Activated CD8-positive, alpha-beta memory T cell treated with anti-CD3 and anti-CD28 coated beads for 1 hour (primary cell): ENCODE results near the gene PRSS27.

Experiments
- DNase-seq, 2 donors: peaks; one replicate each; pipeline ENCODE4 v3.0.0-alpha.2; 2020; ENCODE audit warnings: low read depth in 1 of 2; ENCODE audit errors: extremely low read depth in 1 of 2

The PRSS27 gene

GRCh38 chr16:2720064-2720457 lies at the start of gene PRSS27:
Gene PRSS27 (minus strand): TSS chr16:2720224. CDS start chr16:2720160, 64 bp downstream.
- DNase-seq, result no peak

GRCh38 chr16:2769675-2770056 lies 49.6 kb upstream of the PRSS27 start:
- no peak for DNase-seq

- no peak for DNase-seq
Measured at GRCh38 chr16:2769100-2769529, 49.1 kb upstream of the PRSS27 start.

- no peak for DNase-seq
Measured at GRCh38 chr16:2768403-2769089, 48.5 kb upstream of the PRSS27 start.

GRCh38 chr16:2767891-2768290 lies 47.9 kb upstream of the PRSS27 start:
- no peak for DNase-seq

GRCh38 chr16:2767140-2767731 lies 47.2 kb upstream of the PRSS27 start:
- DNase-seq, result no peak

GRCh38 chr16:2766430-2767139 lies 46.6 kb upstream of the PRSS27 start:
- no peak for DNase-seq

- no peak for DNase-seq
Measured at GRCh38 chr16:2765462-2766404, 45.7 kb upstream of the PRSS27 start.

GRCh38 chr16:2764718-2765117 lies 44.7 kb upstream of the PRSS27 start:
- no peak for DNase-seq

DNA sequence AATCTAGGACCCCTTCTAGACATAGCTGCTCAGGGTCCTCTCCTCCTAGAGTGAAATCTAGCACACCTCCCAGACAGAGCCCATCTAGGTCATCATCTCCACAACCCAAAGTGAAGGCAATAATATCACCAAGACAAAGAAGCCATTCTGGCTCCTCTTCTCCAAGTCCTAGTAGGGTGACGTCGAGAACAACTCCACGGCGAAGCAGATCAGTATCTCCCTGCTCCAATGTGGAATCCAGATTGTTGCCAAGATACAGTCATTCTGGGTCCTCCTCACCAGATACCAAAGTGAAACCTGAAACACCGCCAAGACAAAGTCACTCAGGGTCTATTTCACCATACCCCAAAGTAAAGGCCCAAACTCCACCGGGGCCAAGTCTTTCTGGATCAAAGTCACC lies 43.1 kb upstream of the PRSS27 start:
- DNase-seq, result no peak

- no peak for DNase-seq
Measured at GRCh38 chr16:2762711-2763110, 42.7 kb upstream of the PRSS27 start.

DNA sequence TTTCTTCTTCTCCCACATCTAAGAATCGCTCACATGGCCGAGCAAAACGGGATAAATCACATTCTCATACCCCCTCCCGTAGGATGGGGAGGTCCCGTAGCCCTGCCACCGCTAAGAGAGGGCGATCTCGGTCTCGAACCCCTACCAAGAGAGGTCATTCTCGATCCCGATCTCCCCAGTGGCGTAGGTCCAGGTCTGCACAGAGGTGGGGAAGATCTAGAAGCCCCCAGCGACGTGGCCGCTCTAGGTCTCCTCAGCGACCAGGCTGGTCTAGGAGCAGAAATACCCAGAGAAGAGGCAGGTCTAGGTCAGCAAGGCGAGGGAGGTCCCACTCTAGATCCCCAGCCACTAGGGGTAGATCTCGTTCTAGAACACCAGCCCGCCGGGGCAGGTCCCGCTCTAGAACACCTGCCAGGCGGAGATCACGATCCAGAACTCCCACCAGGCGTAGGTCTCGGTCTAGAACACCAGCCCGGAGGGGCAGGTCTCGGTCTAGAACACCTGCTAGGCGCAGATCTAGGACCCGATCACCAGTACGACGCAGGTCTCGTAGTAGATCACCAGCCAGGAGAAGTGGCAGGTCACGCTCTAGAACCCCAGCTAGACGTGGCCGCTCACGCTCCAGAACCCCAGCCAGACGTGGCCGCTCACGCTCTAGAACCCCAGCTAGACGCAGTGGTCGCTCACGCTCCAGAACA lies 42.0 kb upstream of the PRSS27 start:
- no peak for DNase-seq

GRCh38 chr16:2761472-2761871 lies 41.4 kb upstream of the PRSS27 start:
- no peak for DNase-seq

DNA sequence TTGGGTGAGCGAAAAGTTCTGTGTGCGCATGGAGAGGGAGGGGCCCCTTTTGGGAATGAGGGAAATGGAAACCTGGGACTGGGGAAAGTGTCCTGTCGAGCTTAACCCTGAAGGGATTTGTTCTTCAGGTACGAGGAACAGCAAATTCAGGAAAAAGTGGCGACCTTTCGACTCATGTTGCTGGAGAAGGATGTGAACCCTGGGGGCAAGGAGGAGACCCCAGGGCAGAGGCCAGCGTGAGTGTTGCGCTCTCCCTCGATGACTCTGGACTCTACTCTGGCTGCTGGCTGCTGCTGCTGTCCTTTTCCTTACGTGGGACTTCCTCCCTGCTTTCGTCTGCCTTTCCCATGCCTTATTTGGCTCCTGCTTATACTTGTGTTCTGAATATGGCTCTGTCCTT lies 37.3 kb upstream of the PRSS27 start:
- no peak for DNase-seq

DNA sequence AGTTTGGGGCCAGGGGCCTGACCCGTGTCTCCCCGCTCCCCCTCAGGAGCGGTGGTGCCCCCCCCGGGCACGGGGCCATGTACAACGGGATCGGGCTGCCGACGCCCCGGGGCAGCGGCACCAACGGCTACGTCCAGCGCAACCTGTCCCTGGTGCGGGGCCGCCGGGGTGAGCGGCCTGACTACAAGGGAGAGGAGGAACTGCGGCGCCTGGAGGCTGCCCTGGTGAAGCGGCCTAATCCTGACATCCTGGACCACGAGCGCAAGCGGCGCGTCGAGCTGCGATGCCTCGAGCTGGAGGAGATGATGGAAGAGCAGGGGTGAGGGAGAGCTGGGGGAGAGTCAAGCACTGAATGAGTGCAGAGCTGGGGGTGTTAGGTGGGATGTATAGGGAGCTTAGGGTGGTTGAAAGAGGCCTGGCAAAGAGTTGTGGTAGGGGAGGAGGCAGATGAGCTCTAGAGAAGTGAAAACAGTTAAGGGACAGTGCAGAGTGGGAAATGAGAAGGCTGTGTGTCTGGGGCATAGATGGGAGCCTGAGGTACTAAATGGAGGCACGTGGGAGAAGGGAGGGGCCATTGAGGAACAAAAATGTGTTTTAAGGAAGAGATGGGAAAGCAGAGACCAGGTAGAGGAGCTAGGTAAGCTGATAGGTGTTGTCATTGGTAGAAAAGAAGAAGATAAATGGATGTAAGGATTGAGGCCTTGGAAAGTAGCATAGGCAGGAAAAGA lies 36.4 kb upstream of the PRSS27 start:
- DNase-seq, result no peak

DNA sequence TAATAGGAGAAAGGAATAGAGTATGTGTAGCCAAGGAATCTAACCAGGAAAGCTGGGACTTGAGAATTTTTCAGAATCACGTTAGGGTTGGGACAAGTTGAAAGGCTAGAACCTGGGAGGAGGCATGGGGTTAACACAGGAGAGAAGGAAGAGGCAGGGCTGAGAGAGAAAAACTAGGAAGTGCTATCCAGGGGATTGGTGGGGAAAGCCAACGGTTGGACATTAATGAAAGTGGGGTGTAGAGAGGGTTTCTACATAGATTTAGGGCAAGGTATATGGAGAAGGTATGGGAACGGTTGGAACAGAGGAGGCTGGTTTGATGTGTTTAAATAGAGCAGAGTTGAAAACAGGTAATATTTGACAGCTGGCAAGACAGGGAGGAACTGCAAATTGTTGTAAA lies 35.1 kb upstream of the PRSS27 start:
- no peak for DNase-seq

DNA sequence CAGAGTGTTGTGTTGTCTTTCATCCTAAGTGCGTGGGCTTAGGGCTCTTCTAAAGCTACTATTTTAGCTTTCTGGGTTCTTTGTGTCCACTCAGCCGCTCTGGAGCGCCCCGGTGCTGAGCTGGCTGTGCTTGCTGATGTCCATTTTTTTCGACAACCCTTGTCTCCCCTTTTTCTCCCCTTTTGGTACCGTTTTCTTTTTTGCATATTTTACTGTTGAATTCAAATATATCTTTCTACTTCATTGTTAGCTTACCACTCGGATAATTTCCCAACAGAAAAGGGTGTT lies 33.7 kb upstream of the PRSS27 start:
- DNase-seq, result no peak

- no peak for DNase-seq
Measured at GRCh38 chr16:2752850-2753732, 33.1 kb upstream of the PRSS27 start.
